Neural progenitor cell (in vitro differentiated cells): ENCODE measurements around the gene BNIP1. TPM values are rescaled to one million over a fixed set of nuclear protein-coding genes. Genes with fewer than 3 reads are reported as not detected.

ENCODE experiments used
- DNase-seq: peaks from one replicate; pipeline ENCODE4 v3.0.0-alpha.2; 2016; ENCODE audit warnings: low spot score
- H2AFZ ChIP-seq: fragments of 200-600 bp; sonication (generic); replicated peaks from 2 replicates; pipeline ENCODE4 v1.6.1; 2016; ENCODE audit warnings: antibody characterized with exemption
- H3F3A ChIP-seq: fragments of 200-600 bp; sonication (generic); 2 replicates; pipeline ENCODE4 v1.6.1; 2016; ENCODE audit warnings: antibody characterized with exemption, low read depth
- H3K27ac ChIP-seq: fragments of 200-600 bp; sonication (generic); 2 replicates; pipeline ENCODE4 v1.5.1; 2016; ENCODE audit warnings: mild to moderate bottlenecking
- H3K27me3 ChIP-seq: fragments of 200-600 bp; sonication (generic); 2 replicates; pipeline ENCODE4 v1.6.1; 2016; ENCODE audit warnings: mild to moderate bottlenecking, moderate library complexity
- H3K36me3 ChIP-seq: fragments of 200-600 bp; sonication (generic); 2 replicates; pipeline ENCODE4 v1.5.1; 2016
- H3K4me1 ChIP-seq: fragments of 200-600 bp; sonication (generic); 2 replicates; pipeline ENCODE4 v1.6.1; 2016; ENCODE audit warnings: mixed run types
- H3K4me2 ChIP-seq: fragments of 200-600 bp; sonication (generic); 2 replicates; pipeline ENCODE4 v1.6.1; 2016
- H3K4me3 ChIP-seq: fragments of 200-600 bp; sonication (generic); 2 replicates; pipeline ENCODE4 v1.5.1; 2016
- H3K79me2 ChIP-seq: fragments of 200-600 bp; sonication (generic); 2 replicates; pipeline ENCODE4 v1.6.1; 2016; ENCODE audit warnings: low read depth
- H3K9ac ChIP-seq: fragments of 200-600 bp; sonication (generic); 2 replicates; pipeline ENCODE4 v1.6.1; 2016
- H3K9me3 ChIP-seq: fragments of 200-600 bp; sonication (generic); 2 replicates; pipeline ENCODE4 v1.5.1; 2016; ENCODE audit warnings: low read depth
- H4K20me1 ChIP-seq: fragments of 200-600 bp; sonication (generic); 2 replicates; pipeline ENCODE4 v1.6.1; 2016; ENCODE audit warnings: low read depth
- H3K27ac Mint-ChIP-seq: 3 replicates; pipeline ENCODE4 v1.8.0; 2021; ENCODE audit warnings: mixed read lengths
- H3K27me3 Mint-ChIP-seq: 2 replicates; pipeline ENCODE4 v1.8.0; 2022; ENCODE audit warnings: low read depth, mild to moderate bottlenecking, inconsistent platforms, moderate library complexity, mixed read lengths; ENCODE audit not compliant: insufficient read depth
- H3K36me3 Mint-ChIP-seq: 3 replicates; pipeline ENCODE4 v1.8.0; 2021; ENCODE audit warnings: mixed read lengths
- H3K4me1 Mint-ChIP-seq: 3 replicates; pipeline ENCODE4 v1.8.0; 2021; ENCODE audit warnings: mixed read lengths
- H3K4me3 Mint-ChIP-seq: 3 replicates; pipeline ENCODE4 v1.8.0; 2021; ENCODE audit warnings: mild to moderate bottlenecking, moderate library complexity, mixed read lengths
- H3K9me3 Mint-ChIP-seq: 3 replicates; pipeline ENCODE4 v1.8.0; 2020; ENCODE audit warnings: mixed read lengths
- CTCF ChIP-seq: fragments of 200-600 bp; sonication (generic); IDR thresholded peaks from 2 replicates; pipeline ENCODE4 v1.5.1; 2017; ENCODE audit warnings: antibody characterized with exemption, mild to moderate bottlenecking
- EZH2 ChIP-seq: fragments of 200-600 bp; sonication (generic); IDR thresholded peaks from 2 replicates; pipeline ENCODE4 v1.6.1; 2017; ENCODE audit warnings: antibody characterized with exemption, mild to moderate bottlenecking, moderate library complexity
- EZH2phosphoT487 ChIP-seq: fragments of 200-600 bp; sonication (generic); IDR thresholded peaks from 2 replicates; pipeline ENCODE4 v1.6.1; 2017; ENCODE audit warnings: antibody characterized with exemption
- total RNA-seq: library from RNA; depleted of rRNA; stranded (reverse); fragments of >200 nt; gene quantifications from 2 replicates; pipeline ENCODE4 v1.2.3, GENCODE V29; 2015; ENCODE audit warnings: low replicate concordance

The BNIP1 gene
- total RNA-seq, 1 donor from 2014 or later: 15.0 TPM

GRCh38 chr5:173196133-173196952, 52.0 kb downstream of the BNIP1 start:
- H3K27ac Mint-ChIP-seq: no peak overlapping the region
- H3K4me3 Mint-ChIP-seq: no peak overlapping the region
- Histone ChIP-seq H3K4me1 (no peaks in the 10 kb centered on the region), H3K9ac (no peak overlapping the region), H3K27me3 (no peaks in the 10 kb centered on the region), H3K79me2 (no peaks in the 10 kb centered on the region), H3K27ac (no peak overlapping the region), H4K20me1 (no peaks in the 10 kb centered on the region), H3K36me3 (no peaks in the 10 kb centered on the region), H3F3A (no peaks in the 10 kb centered on the region), H2AFZ (no peak overlapping the region), H3K4me2 (no peak overlapping the region), H3K4me3 (no peak overlapping the region), H3K9me3 (no peaks in the 10 kb centered on the region)
- peaks cover 9% of the 10 kb centered on the region for H3K9me3 Mint-ChIP-seq
- no peaks in the 10 kb centered on the region for H3K4me1 Mint-ChIP-seq
- no peaks in the 10 kb centered on the region for H3K36me3 Mint-ChIP-seq
- no peak for DNase-seq
- H3K27me3 Mint-ChIP-seq: peaks cover 11% of the 10 kb centered on the region
- TF ChIP-seq CTCF (no peak), EZH2phosphoT487 (no peak)

DNA sequence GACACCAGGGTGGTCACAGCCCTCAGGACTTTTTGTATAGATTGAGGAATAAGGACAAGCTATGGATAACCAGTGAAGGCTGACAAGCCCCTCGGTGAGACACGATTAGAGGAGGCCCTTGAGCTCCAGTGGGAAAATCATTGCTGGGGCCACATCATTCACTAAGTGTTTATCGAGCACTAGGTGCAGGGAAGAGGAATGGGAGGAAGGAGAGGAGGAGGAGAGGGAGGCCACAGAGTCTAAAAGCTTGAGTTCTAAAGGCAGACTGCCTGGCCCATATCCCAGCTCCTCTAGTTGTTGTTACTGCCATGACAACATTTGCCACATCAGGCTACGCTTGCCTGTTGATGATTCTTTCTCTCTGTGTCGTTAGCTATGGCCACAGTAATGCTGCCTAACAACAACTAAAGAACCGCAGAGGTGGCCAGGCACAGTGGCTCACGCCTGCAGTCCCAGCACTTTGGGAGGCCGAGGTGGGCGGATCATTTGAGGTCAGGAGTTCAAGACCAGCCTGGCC, 53.1 kb downstream of the BNIP1 start:
- peaks cover 2% of the 10 kb centered on the region for H3K4me1 ChIP-seq
- H3K9ac ChIP-seq: no peak overlapping the region
- peaks cover 2% of the 10 kb centered on the region for H3K4me1 Mint-ChIP-seq
- no peak overlapping the region for H3K4me3 Mint-ChIP-seq
- no peaks in the 10 kb centered on the region for H3F3A ChIP-seq
- H2AFZ ChIP-seq: no peak overlapping the region
- no peak for DNase-seq
- H3K27me3 Mint-ChIP-seq: peaks cover 10% of the 10 kb centered on the region
- H3K27ac Mint-ChIP-seq: no peak overlapping the region
- no peaks in the 10 kb centered on the region for H4K20me1 ChIP-seq
- no peak overlapping the region for H3K27ac ChIP-seq
- H3K36me3 ChIP-seq: no peaks in the 10 kb centered on the region
- no peaks in the 10 kb centered on the region for H3K36me3 Mint-ChIP-seq
- H3K9me3 Mint-ChIP-seq: peaks cover 9% of the 10 kb centered on the region
- TF ChIP-seq EZH2: no peak
- no peak for TF ChIP-seq EZH2phosphoT487
- TF ChIP-seq CTCF: no peak
- no peak overlapping the region for H3K4me3 ChIP-seq
- H3K9me3 ChIP-seq: no peaks in the 10 kb centered on the region
- H3K4me2 ChIP-seq: no peak overlapping the region
- H3K79me2 ChIP-seq: no peaks in the 10 kb centered on the region
- peaks cover 10% of the 10 kb centered on the region for H3K27me3 ChIP-seq

DNA sequence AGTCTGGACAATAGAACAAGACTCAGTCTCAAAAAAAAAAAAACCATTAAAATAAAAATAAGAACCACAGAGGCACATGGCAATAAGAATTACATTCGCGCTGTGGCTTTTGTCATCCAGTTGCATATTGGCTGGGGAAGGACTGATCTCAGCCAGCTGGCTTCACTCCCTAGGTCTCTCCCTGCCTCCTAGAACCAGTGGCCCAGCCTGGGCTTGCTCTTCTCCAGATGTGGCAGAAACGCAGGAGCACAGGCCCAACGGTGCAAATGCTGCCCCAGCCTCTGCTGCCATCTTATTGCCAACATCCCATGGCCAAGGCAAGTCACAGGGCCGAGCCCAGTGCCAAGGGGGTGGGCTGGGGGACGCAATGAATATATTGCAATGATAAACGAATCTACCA, 53.7 kb downstream of the BNIP1 start:
- Histone ChIP-seq H3K79me2 (no peaks in the 10 kb centered on the region), H4K20me1 (no peaks in the 10 kb centered on the region), H3K4me3 (no peak overlapping the region), H3K9me3 (no peaks in the 10 kb centered on the region), H3K36me3 (no peaks in the 10 kb centered on the region), H3K4me2 (no peak overlapping the region), H3K27me3 (peaks cover 16% of the 10 kb centered on the region), H3K27ac (no peak overlapping the region), H3F3A (no peaks in the 10 kb centered on the region), H2AFZ (no peak overlapping the region), H3K4me1 (peaks cover 5% of the 10 kb centered on the region), H3K9ac (no peak overlapping the region)
- peaks cover 8% of the 10 kb centered on the region for H3K27me3 Mint-ChIP-seq
- no peak overlapping the region for H3K27ac Mint-ChIP-seq
- DNase-seq: no peak
- H3K4me3 Mint-ChIP-seq: no peak overlapping the region
- no peaks in the 10 kb centered on the region for H3K36me3 Mint-ChIP-seq
- H3K4me1 Mint-ChIP-seq: peaks cover 5% of the 10 kb centered on the region
- H3K9me3 Mint-ChIP-seq: peaks cover 8% of the 10 kb centered on the region
- no peak for TF ChIP-seq EZH2phosphoT487
- TF ChIP-seq EZH2: no peak
- TF ChIP-seq CTCF: no peak
